22Rv1 (cell line): ENCODE measurements around the gene KIAA0513.

Experiments
- H3K27ac ChIP-seq: fragments of 450-650 bp; 2 replicates; pipeline ENCODE4 v1.5.1; 2017
- CTCF ChIP-seq: fragments of 450-650 bp; IDR thresholded peaks from 2 replicates; pipeline ENCODE4 v1.5.1; 2017; ENCODE audit warnings: mild to moderate bottlenecking
- ZFX ChIP-seq: fragments of 450-650 bp; IDR thresholded peaks from 2 replicates; pipeline ENCODE4 v1.6.1; 2017; ENCODE audit warnings: antibody characterized with exemption, borderline replicate concordance

Gene KIAA0513

GRCh38 chr16:85085721-85086120 lies 58.1 kb downstream of the KIAA0513 start:
- H3K27ac ChIP-seq: no peak overlapping the region
- no peak for TF ChIP-seq ZFX
- no peak for TF ChIP-seq CTCF

- no peak for TF ChIP-seq ZFX
- peak; percentile 82 for TF ChIP-seq CTCF
- no peak overlapping the region for H3K27ac ChIP-seq
Observed at GRCh38 chr16:85086347-85087291, 59.0 kb downstream of the KIAA0513 start.

GRCh38 chr16:85087899-85088569 lies 60.4 kb downstream of the KIAA0513 start:
- no peak for TF ChIP-seq CTCF
- TF ChIP-seq ZFX: no peak
- H3K27ac ChIP-seq: no peak overlapping the region

- no peak for TF ChIP-seq CTCF
- TF ChIP-seq ZFX: no peak
- H3K27ac ChIP-seq: no peak overlapping the region
Observed at GRCh38 chr16:85088570-85089199, 61.1 kb downstream of the KIAA0513 start.

- no peak for TF ChIP-seq ZFX
Observed at GRCh38 chr16:85089525-85089924, 61.9 kb downstream of the KIAA0513 start.

GRCh38 chr16:85090181-85090580 lies 62.6 kb downstream of the KIAA0513 start:
- TF ChIP-seq CTCF (no peak), ZFX (no peak)
- H3K27ac ChIP-seq: no peak overlapping the region

More at GRCh38 chr16:85089525-85089924, 61.9 kb downstream of the KIAA0513 start:
- H3K27ac ChIP-seq: no peak overlapping the region

- TF ChIP-seq ZFX (no peak), CTCF (no peak)
- no peak overlapping the region for H3K27ac ChIP-seq
Observed at GRCh38 chr16:85090873-85091521, 63.4 kb downstream of the KIAA0513 start.
